GM12874 (cell line): ENCODE results near the gene LMTK2.

ENCODE experiments used
- TF ChIP-seq, protein P1 (sequence below): IDR thresholded peaks from 2 replicates; pipeline ENCODE4 v1.5.1; 2011; ENCODE audit warnings: low read depth, mild to moderate bottlenecking, control low read depth, low read length, moderate library complexity; ENCODE audit not compliant: insufficient read depth

LMTK2 gene

DNA sequence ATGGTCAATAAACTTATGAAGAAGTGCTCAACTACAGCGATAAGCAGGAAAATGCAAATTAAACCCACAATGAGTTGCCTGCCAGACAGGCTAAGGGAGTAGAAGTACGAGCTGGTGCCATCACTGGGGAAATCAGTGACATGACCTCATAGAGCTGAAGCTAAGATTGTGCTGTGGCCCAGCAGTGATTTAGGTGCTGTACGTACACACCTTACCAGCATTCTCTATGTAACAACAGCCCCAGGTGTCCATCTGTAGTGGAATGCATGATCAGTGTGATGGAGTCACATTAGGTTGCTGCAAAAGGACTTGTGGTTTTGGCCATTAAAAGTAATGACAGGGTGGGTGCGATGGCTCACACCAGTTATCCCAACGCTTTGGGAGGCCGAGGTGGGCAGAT is 151.0 kb downstream of the LMTK2 start:
- TF ChIP-seq, protein P1, sequence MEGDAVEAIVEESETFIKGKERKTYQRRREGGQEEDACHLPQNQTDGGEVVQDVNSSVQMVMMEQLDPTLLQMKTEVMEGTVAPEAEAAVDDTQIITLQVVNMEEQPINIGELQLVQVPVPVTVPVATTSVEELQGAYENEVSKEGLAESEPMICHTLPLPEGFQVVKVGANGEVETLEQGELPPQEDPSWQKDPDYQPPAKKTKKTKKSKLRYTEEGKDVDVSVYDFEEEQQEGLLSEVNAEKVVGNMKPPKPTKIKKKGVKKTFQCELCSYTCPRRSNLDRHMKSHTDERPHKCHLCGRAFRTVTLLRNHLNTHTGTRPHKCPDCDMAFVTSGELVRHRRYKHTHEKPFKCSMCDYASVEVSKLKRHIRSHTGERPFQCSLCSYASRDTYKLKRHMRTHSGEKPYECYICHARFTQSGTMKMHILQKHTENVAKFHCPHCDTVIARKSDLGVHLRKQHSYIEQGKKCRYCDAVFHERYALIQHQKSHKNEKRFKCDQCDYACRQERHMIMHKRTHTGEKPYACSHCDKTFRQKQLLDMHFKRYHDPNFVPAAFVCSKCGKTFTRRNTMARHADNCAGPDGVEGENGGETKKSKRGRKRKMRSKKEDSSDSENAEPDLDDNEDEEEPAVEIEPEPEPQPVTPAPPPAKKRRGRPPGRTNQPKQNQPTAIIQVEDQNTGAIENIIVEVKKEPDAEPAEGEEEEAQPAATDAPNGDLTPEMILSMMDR = no peak
